PC-9 (cell line): Measurements from ENCODE around the gene ARSI. TPM values are rescaled to one million over a fixed set of nuclear protein-coding genes. Genes with fewer than 3 reads are reported as not detected.

Experiments
- BruUV-seq: library from RNA; stranded (reverse); fragments of 400-500 nt; replicated peaks from 2 replicates; lab custom pipeline; 2021; lab: Mats Ljungman, UMichigan
- CTCF ChIA-PET: fragments of 300-600 bp; sonication (Branson Sonifier 250); formaldehyde crosslinking; loops from one replicate; lab custom pipeline; 2022; ENCODE audit warnings: antibody characterized with exemption; lab: Charles Lee
- POLR2A ChIA-PET: fragments of 300-600 bp; sonication (Branson Sonifier 250); formaldehyde crosslinking; loops from one replicate; lab custom pipeline; 2022; ENCODE audit warnings: antibody characterized with exemption; ENCODE audit not compliant: unreplicated experiment; lab: Charles Lee
- DNase-seq, 2 experiments: peaks; one replicate each; pipeline versions ENCODE4 v3.0.0 to v3.0.0-alpha.2; 2015 to 2022; ENCODE audit warnings: mixed read lengths in 1 of 2
- H2AFZ ChIP-seq: fragments of 200-600 bp; sonication (generic); 2 replicates; pipeline ENCODE4 v1.8.1; 2017; ENCODE audit warnings: antibody characterized with exemption
- H3F3A ChIP-seq: fragments of 200-600 bp; sonication (generic); 2 replicates; pipeline ENCODE4 v1.8.1; 2017; ENCODE audit warnings: antibody characterized with exemption, mild to moderate bottlenecking, low read depth; ENCODE audit not compliant: insufficient read depth
- H3K27ac ChIP-seq: fragments of 200-600 bp; sonication (generic); 2 replicates; pipeline ENCODE4 v1.6.1; 2016; ENCODE audit warnings: mixed run types
- H3K27me3 ChIP-seq: fragments of 200-600 bp; sonication (generic); 2 replicates; pipeline ENCODE4 v1.6.1; 2016; ENCODE audit warnings: low read depth, mixed run types; ENCODE audit not compliant: insufficient read depth
- H3K36me3 ChIP-seq: fragments of 200-600 bp; sonication (generic); 2 replicates; pipeline ENCODE4 v1.6.1; 2016; ENCODE audit warnings: low read depth, mixed run types
- H3K4me1 ChIP-seq: fragments of 200-600 bp; sonication (generic); replicated peaks from 2 replicates; pipeline ENCODE4 v1.6.1; 2016; ENCODE audit warnings: mixed run types; ENCODE audit not compliant: insufficient read depth
- H3K4me2 ChIP-seq: fragments of 200-600 bp; sonication (generic); 2 replicates; pipeline ENCODE4 v1.6.1; 2017; ENCODE audit warnings: mixed run types
- H3K4me3 ChIP-seq: fragments of 200-600 bp; sonication (generic); 2 replicates; pipeline ENCODE4 v1.6.1; 2016; ENCODE audit warnings: mixed run types
- H3K79me2 ChIP-seq: fragments of 200-600 bp; sonication (generic); 2 replicates; pipeline ENCODE4 v1.6.1; 2017; ENCODE audit warnings: low read depth, mixed run types
- H3K9me2 ChIP-seq: fragments of 200-600 bp; sonication (generic); 2 replicates; pipeline ENCODE4 v1.8.1; 2017; ENCODE audit warnings: mild to moderate bottlenecking; ENCODE audit not compliant: insufficient read depth
- H3K9me3 ChIP-seq: fragments of 200-600 bp; sonication (generic); 2 replicates; pipeline ENCODE4 v1.8.1; 2016; ENCODE audit warnings: low read depth; ENCODE audit not compliant: insufficient read depth
- H4K20me1 ChIP-seq: fragments of 200-600 bp; sonication (generic); 2 replicates; pipeline ENCODE4 v1.8.1; 2017; ENCODE audit not compliant: insufficient read depth
- CTCF ChIP-seq: fragments of 200-600 bp; sonication (generic); conservative IDR thresholded peaks from 2 replicates; pipeline ENCODE4 v1.6.1; 2017; ENCODE audit warnings: mixed run types, antibody characterized with exemption, mild to moderate bottlenecking, moderate library complexity
- EZH2 ChIP-seq: fragments of 200-600 bp; sonication (generic); IDR thresholded peaks from 2 replicates; pipeline ENCODE4 v1.8.0; 2017; ENCODE audit warnings: antibody characterized with exemption, low read depth
- intact Hi-C: fragments of 100-400 bp; cut with micrococcal nuclease; formaldehyde crosslinking; loops from one replicate; pipeline ENCODE4 v1.10.0; 2022; ENCODE audit not compliant: unreplicated experiment
- total RNA-seq: library from RNA; stranded (reverse); gene quantifications from 2 replicates; pipeline ENCODE4 v1.2.3, GENCODE V29; 2021

Gene ARSI
- total RNA-seq, 1 experiment from 2014 or later = 2.6 TPM

- H3K4me3 ChIP-seq = no peak overlapping the region
- H3K4me2 ChIP-seq = no peak overlapping the region
- TF ChIP-seq CTCF (no peak), EZH2 (no peak)
- H3K9me2 ChIP-seq = no peaks in the 10 kb centered on the region
- no peaks in the 10 kb centered on the region for H3F3A ChIP-seq
- intact Hi-C loops = no loop called here
- no peaks in the 10 kb centered on the region for H3K36me3 ChIP-seq
- H3K27me3 ChIP-seq = no peaks in the 10 kb centered on the region
- H3K27ac ChIP-seq = no peak overlapping the region
- DNase-seq = no peak
- no peaks in the 10 kb centered on the region for H4K20me1 ChIP-seq
- ChIA-PET CTCF (no interaction called here), POLR2A (interaction anchor here (0.6 kb wide), 1 partner anchor 26 kb away, joined by 4 read pairs; no protein-coding TSS in a partner anchor)
- no peaks in the 10 kb centered on the region for H3K4me1 ChIP-seq
- no peak overlapping the region for H2AFZ ChIP-seq
- H3K79me2 ChIP-seq = no peaks in the 10 kb centered on the region
- no peaks in the 10 kb centered on the region for H3K9me3 ChIP-seq
- no TSS peak for BruUV-seq
These were observed 39.9 kb upstream of the ARSI start for GRCh38 chr5:150342583-150342982.

- CTCF ChIA-PET = no interaction called here
- H3K27ac ChIP-seq = no peak overlapping the region
- no peaks in the 10 kb centered on the region for H3K4me1 ChIP-seq
- H3K4me2 ChIP-seq = no peak overlapping the region
- H4K20me1 ChIP-seq = no peaks in the 10 kb centered on the region
- H3K4me3 ChIP-seq = no peak overlapping the region
- POLR2A ChIA-PET = no interaction called here
- no peaks in the 10 kb centered on the region for H3K27me3 ChIP-seq
- no peaks in the 10 kb centered on the region for H3K36me3 ChIP-seq
- H3F3A ChIP-seq = no peaks in the 10 kb centered on the region
- no peak for TF ChIP-seq CTCF
- no peak for TF ChIP-seq EZH2
- intact Hi-C loops = no loop called here
- H2AFZ ChIP-seq = no peak overlapping the region
- BruUV-seq = no TSS peak
- no peaks in the 10 kb centered on the region for H3K9me2 ChIP-seq
- DNase-seq = no peak
- no peaks in the 10 kb centered on the region for H3K9me3 ChIP-seq
- H3K79me2 ChIP-seq = no peaks in the 10 kb centered on the region
These were observed 39.3 kb upstream of the ARSI start for GRCh38 chr5:150341989-150342388.

GRCh38 chr5:150341331-150341730 is 38.6 kb upstream of the ARSI start:
- Histone ChIP-seq H3K4me3 (no peak overlapping the region), H3K27me3 (no peaks in the 10 kb centered on the region), H3F3A (no peaks in the 10 kb centered on the region), H3K9me3 (no peaks in the 10 kb centered on the region), H4K20me1 (no peaks in the 10 kb centered on the region), H3K9me2 (no peaks in the 10 kb centered on the region), H3K27ac (no peak overlapping the region), H2AFZ (no peak overlapping the region), H3K4me2 (no peak overlapping the region), H3K4me1 (no peaks in the 10 kb centered on the region), H3K79me2 (no peaks in the 10 kb centered on the region), H3K36me3 (no peaks in the 10 kb centered on the region)
- ChIA-PET POLR2A (no interaction called here), CTCF (no interaction called here)
- intact Hi-C loops = no loop called here
- TF ChIP-seq EZH2 = no peak
- no TSS peak for BruUV-seq
- no peak for DNase-seq

- Histone ChIP-seq H3K27me3 (no peaks in the 10 kb centered on the region), H2AFZ (no peak overlapping the region), H3K4me2 (no peak overlapping the region), H3K9me3 (no peaks in the 10 kb centered on the region), H3F3A (no peaks in the 10 kb centered on the region), H3K4me3 (no peak overlapping the region), H3K79me2 (no peaks in the 10 kb centered on the region), H3K27ac (no peak overlapping the region), H4K20me1 (no peaks in the 10 kb centered on the region), H3K9me2 (no peaks in the 10 kb centered on the region), H3K4me1 (no peaks in the 10 kb centered on the region), H3K36me3 (no peaks in the 10 kb centered on the region)
- POLR2A ChIA-PET = no interaction called here
- intact Hi-C loops = no loop called here
- BruUV-seq = no TSS peak
- TF ChIP-seq EZH2 = no peak
- DNase-seq = no peak
- CTCF ChIA-PET = no interaction called here
These were observed 38.0 kb upstream of the ARSI start for GRCh38 chr5:150340614-150341255.
